GM18909 (cell line): ENCODE data around the gene JUP.
"Not testable (repeated sequence)": the region's sequence is repeated elsewhere in the genome, so short reads cannot be mapped to it uniquely, and the experiment has no call there.

ENCODE experiments used
- ATAC-seq: cut with Tn5 transposase; IDR thresholded peaks from one replicate; pipeline ENCODE4 v1.9.1; 2021; ENCODE audit warnings: mild to moderate bottlenecking; ENCODE audit not compliant: unreplicated experiment, poor library complexity

Gene JUP

GRCh38 chr17:41782142-41782541 is 4.4 kb downstream of the JUP start:
- ATAC-seq, result no peak

DNA sequence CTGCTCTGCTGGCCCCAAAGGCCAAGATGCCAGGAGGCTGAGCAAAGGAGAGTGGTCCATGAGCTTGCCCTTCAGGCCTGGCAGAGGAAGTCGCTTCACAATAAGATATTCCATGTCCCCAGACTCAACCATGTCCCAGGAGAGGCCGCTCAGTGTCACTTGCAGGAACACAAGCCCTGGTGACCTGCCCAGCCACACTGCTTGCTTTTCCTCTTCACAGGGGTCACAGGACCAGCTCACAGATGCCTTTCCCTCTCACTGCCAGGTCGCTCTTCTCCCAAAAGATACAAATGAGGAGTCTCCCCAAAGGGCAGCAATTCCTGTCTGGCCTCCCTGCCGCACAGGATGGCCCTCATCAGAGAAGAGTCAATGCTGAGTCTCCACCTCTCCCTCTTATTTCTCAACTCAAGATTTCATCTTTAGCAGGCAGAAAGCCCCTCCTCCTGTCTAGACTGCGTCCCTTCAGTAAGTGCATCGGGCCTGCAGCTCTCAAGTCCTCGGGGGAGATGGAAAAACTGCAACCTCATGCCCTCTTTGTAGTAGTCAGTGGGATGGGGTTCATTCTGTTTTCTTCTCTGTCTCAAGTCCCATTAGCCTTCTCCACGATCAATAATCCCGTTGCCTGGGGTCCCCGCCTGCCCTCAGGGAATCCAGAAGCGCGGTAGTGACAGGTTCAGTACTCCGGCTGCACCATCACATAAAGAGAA is 5.0 kb downstream of the JUP start:
- ATAC-seq, result no peak

- no peak for ATAC-seq
These were observed 6.6 kb downstream of the JUP start for GRCh38 chr17:41779954-41780353.

GRCh38 chr17:41777574-41778188 is 8.8 kb downstream of the JUP start:
- no peak for ATAC-seq

- no peak for ATAC-seq
These were observed 9.3 kb downstream of the JUP start for GRCh38 chr17:41777157-41777573.

GRCh38 chr17:41776262-41776900 is 10.1 kb downstream of the JUP start:
- not testable (repeated sequence) for ATAC-seq

- no peak for ATAC-seq
These were observed 10.9 kb downstream of the JUP start for GRCh38 chr17:41775394-41776226.

DNA sequence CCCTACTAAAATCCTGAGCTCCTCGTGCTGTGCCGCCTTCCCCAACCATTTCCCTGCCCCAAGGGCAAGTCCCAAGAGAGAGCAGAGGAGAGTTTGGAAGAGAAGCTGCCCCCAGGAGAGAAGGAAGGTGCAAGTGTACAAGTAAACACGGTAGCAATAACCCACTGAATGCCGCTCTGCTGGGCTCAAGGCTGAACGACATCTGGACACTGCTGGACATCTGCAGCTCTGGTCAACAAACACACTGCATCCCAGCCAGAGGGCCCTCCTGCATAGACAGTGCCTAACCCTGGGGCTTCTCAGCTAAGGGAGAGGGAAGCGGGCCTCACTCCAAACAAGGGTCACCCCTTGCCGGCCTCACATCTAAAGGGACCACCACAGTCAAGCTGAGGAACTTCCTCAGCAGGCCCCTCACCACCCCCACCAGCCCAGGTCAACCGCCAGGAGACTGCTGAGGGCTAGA is 12.7 kb downstream of the JUP start:
- no peak for ATAC-seq

GRCh38 chr17:41773190-41773588 is 13.3 kb downstream of the JUP start:
- no peak for ATAC-seq

- ATAC-seq, result no peak
These were observed 13.8 kb downstream of the JUP start for GRCh38 chr17:41772586-41773189.

DNA sequence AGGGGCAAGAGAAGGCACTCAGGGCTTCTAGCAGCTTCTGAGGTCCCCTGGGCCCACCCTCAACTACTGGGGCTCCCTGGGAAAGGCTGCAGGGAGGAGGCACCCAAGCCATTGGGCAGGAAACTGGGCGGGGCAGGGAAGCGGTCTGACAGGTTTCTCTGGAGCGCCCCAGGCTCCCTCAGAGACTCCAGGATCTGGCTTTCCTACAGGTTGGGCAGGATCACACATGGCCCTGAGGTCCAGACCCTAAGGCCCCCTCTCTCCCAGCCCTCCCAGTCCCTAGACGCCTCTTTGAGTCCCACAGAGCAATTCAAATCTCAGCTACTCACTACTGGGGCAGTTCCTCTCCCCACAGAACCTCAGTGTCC is 14.3 kb downstream of the JUP start:
- ATAC-seq, result no peak

DNA sequence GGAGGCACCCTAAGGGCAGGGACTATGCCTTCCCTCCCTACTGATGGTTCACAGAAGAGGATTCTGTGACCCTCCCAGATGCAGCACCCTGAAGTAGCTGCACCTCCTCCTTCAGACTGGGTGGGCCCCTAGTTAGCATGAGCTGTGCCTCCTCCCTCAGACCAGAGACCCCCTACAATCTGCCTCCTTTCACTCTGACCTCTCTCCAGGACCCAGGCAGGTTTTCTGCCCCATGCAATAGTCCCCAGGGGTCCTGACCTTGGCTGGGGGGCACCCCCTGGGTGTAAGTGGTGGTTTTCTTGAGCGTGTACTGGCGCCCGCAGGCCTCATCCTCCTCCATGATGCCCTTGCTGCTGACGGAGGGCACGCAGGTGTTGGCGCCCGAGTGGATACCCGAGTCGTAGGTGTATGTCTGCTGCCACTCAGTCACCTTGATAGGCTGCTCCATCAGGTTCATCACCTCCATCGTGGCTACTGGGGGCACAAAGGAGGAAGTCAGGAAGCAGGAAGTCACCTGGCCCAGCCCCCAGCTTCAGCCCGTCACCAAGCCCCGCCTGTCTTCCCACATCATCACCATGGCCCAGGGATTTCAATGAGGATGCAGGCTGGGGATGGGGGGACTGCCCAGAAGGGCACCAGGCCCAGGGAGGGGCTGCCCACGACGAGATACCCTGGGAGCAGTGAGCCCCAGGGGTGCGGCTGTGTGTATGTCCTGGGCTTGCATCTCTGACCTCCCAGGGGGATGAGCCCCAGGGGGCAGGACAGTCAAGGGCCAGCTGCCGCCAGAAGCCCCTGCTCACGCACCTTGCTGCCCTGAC is 14.9 kb downstream of the JUP start:
- ATAC-seq, result no peak

GRCh38 chr17:41769985-41770384 is 16.5 kb downstream of the JUP start:
- no peak for ATAC-seq

GRCh38 chr17:41769346-41769862 is 17.1 kb downstream of the JUP start:
- ATAC-seq, result no peak

DNA sequence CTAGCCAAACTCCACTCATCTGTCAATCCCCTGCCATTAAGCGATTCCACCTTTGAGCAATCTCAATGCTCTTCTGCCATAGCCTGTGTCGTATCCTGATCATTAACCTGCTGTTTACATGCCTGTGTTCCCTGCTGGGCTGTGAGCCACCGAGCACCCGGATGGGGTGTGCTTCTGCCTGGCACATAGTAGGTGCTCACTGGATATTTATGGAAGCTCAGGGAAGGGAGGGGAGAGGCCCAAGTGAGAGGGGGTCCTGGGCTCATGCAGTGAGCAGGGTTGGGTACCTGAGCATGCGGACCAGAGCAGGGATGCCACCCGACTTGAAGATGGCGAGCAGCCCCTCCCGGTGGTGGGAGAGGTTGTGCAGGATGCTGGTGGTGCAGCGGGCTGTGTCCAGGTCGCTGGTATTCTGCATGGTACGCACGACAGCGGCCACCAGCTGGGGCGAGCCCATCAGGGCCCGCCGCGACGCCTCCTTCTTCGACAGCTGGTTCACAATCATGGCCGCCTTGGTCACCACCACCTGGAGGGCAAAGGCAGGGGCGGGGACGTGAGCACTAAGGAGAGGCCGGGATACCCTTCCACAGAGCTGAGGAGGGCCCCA is 17.7 kb downstream of the JUP start:
- no peak for ATAC-seq

DNA sequence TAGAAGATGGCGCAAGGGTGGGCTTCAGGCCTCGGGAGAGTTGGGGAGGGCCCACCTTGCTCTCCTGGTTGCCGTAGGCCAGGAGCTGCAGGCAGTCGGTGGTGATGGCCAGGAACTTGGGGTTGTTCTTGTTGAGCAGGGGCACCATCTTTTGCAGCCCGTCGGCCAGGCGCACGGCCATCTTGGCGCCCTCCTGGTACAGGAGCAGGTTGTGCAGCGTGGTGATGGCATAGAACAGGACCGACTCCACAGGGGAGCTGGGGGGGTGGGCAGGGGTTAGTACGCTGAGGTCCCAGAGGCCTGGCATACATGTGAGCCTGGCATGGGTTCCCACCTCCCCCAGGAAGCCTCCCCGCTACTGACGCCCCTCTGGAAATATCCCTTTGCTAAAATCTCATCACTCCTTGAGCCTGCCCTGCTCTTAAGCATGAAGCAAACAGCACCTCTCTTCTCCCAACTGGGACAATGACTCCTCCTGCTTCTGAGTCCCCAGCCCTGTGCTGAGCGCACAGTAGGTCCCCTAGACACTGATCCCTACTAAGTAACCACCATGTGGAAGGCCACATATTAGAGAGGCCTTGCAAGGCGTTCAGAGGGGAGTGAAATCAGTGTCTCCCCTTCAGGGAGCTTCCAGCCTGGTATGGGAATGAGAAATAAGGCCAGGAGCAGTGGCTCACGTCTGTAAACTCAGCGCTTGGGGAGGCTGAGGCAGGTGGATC is 19.0 kb downstream of the JUP start:
- ATAC-seq, result no peak

GRCh38 chr17:41766135-41766534 is 20.4 kb downstream of the JUP start:
- ATAC-seq, result no peak

DNA sequence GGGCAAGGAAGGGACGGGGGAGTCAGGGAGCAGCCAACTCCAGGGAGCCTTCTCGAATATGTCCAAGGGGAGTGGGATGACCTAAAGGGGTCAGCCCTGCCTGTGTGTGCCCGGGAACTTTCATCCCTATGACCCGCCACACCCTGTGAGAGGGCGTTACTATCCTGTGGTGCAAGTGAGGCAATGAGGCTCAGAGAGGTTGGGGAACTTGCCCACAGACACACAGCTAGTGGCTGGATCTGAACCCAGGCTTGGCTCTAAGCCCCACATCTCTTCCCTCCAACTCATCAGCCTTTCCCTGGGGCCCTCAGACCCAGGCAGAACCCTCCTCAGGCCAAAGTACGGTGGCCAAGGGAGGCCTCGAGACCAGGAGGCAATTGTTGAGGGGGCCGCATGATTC is 23.2 kb downstream of the JUP start:
- no peak for ATAC-seq
